ENCODE results near the gene DLL3. TPM values are rescaled to one million over a fixed set of nuclear protein-coding genes. Genes with fewer than 3 reads are reported as not detected.

Gene DLL3
- total RNA-seq, 1 donor: 0.09 TPM

DNA sequence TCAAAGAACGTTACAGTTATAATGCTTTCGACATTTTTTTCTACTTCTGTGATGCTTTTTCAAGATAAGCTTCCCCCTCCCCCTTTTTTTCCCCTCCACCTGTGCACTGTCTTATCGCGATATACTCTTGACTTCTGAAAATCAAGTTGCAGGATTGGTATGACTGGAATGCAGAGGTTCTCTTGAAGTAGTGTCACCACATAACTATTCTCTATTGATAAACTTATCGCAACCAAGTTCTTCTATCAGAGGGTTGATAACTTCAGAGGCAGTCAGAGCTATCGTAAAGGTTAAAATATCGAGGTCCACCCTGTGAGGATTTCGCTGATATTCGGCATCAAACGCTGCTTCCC lies 40.4 kb downstream of the DLL3 start:
- TF ChIP-seq, protein P1, sequence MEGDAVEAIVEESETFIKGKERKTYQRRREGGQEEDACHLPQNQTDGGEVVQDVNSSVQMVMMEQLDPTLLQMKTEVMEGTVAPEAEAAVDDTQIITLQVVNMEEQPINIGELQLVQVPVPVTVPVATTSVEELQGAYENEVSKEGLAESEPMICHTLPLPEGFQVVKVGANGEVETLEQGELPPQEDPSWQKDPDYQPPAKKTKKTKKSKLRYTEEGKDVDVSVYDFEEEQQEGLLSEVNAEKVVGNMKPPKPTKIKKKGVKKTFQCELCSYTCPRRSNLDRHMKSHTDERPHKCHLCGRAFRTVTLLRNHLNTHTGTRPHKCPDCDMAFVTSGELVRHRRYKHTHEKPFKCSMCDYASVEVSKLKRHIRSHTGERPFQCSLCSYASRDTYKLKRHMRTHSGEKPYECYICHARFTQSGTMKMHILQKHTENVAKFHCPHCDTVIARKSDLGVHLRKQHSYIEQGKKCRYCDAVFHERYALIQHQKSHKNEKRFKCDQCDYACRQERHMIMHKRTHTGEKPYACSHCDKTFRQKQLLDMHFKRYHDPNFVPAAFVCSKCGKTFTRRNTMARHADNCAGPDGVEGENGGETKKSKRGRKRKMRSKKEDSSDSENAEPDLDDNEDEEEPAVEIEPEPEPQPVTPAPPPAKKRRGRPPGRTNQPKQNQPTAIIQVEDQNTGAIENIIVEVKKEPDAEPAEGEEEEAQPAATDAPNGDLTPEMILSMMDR (IDR thresholded peaks at IDR 0.05; ENCODE audit: insufficient read depth, low read length): no peak
- peak overlapping the region; percentile 94 for H3K4me3 ChIP-seq (ENCODE audit: low read depth, low read length)
- peak; percentile 53 for DNase-seq (ENCODE audit: low read depth)

DNA sequence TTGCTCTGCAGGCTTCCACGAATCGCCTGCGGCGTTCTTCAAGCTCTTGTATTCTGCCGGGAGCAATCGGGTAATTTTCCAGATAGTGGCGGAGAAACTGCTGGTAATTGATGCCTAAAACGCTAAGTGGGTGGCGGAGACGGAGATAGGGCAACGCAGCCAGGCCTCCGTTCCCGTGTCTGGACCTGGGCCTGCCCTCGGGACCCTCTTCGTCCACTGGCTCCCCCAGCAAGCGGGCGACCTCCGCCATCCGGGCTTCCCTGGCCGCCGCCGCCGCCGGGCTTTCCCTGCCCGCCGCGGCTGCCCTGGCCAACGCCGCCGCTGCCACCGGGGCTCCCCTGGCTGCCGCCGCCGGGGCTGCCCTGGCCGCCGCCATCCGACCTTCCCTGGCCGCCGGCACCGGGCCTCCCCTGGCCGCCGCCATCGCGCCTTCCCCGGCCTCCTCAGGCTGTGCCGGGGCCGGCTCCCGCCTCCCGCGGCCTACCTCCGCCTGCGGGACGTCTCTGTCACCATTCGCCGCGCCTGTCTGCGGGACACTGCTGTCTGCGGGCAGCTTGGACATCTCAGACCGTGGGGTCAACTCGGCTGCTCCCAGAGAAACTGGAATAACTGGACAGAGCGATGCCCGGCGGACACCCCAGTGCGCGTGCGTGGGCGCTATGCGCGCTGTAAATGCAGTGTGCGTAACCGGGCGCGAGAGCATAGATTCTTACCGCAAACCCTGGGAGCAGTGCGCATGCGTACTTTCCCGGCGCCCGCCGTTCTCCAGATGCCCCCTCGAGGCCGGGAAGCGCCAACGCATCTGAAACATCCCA lies 41.0 kb downstream of the DLL3 start, which contains the start of gene EID2:
EID2 (minus strand) TSS at position 644 of the 815 bp plus-strand sequence; CDS start at position 562, 82 bp downstream.
- DNase-seq (ENCODE audit: low read depth): peak; percentile 95
- TF ChIP-seq, protein P1 (IDR thresholded peaks at IDR 0.05; ENCODE audit: insufficient read depth, low read length): peak; percentile 83
- peak within 1 kb of the TSS; percentile 94 for H3K4me3 ChIP-seq (ENCODE audit: low read depth, low read length)

DNA sequence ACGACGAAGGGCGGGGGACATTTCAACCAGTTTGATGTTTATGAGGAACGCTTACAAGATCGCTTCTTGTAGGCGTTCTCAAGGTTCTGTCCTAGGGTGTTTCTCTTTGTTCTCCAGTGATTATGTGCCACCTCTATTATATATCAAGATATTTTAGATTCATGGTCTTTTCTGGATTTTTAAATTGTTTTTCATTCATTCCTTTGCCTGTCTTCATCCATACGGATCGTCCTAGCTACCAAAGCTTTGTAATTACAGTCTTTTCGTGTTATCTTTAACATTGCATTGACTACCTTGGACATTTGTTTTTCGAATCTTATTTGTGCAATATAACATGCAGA lies 41.6 kb downstream of the DLL3 start:
- peak overlapping the region; percentile 35 for H3K4me3 ChIP-seq (ENCODE audit: low read depth, low read length)
- no peak for DNase-seq (ENCODE audit: low read depth)
- TF ChIP-seq, protein P1 (IDR thresholded peaks at IDR 0.05; ENCODE audit: insufficient read depth, low read length): no peak

DNA sequence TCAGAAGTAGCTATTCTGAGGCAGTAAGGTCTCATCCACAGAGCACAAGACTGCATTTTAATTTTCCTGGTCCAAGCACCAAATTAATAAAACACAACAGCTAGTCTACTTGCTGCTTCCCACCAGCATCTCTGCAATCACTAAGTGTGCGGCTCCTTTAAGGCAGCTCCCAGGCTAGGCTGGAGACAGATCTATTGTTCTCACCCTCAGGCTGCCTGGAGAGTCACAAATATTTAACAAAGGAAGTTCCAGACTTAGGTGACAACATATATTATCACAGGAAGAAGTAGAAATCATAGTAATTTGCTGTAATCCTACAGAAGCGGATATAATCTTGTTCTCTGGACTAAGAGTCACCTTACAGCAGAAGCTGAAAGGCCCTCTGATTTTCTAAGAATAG lies 43.5 kb downstream of the DLL3 start:
- DNase-seq (ENCODE audit: low read depth): no peak
- no peak overlapping the region for H3K4me3 ChIP-seq (ENCODE audit: low read depth, low read length)
- TF ChIP-seq, protein P1 (IDR thresholded peaks at IDR 0.05; ENCODE audit: insufficient read depth, low read length): no peak

DNA sequence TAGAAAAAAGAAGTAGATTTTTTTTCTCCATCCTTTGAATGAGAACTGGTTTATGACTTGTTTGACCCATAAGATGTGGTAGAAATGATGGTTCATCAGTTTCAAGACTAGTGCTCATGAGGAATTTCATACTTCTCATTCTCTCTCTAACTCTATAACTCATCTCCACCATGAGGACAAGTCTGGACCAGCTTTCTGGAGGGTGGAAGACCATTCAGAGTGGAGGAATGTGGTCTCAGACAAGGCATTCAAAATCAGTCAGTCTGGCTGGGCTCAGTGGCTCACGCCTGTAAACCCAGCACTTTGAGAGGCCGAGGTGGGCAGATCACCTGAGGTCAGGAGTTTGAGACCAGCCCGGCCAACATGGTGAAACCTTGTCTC lies 44.7 kb downstream of the DLL3 start:
- no peak overlapping the region for H3K4me3 ChIP-seq (ENCODE audit: low read depth, low read length)
- no peak for DNase-seq (ENCODE audit: low read depth)
- TF ChIP-seq, protein P1 (IDR thresholded peaks at IDR 0.05; ENCODE audit: insufficient read depth, low read length): no peak

DNA sequence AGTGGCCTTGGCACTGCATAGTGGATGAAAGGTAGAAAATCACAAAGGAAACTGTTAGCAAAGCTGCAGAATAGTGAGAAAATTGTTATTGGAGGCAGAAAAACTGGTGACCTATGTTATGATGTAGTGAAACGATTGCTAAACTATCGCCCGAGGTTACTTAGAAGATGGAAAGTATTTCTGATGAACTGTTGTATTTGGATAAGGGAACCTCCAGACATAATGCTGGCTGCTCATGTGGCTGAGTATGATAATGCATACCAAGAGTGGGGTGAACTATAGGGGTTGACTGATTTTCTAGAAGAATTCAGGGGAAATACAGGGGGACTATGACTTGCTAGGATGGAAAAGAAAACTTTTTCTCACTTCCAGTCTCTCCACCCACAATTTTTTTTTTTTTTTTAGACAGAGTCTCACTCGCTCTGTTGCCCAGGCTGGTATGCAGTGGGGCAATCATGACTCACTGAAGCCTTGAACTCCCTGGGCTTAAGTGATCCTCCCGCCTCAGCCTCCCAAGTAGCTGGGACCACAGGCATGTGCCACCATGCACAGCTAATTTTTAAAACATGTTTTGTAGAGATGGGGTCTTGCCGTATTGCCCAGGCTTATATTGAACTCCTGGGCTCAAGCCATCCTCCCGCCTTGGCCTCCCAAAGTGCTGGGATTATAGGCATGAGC lies 45.6 kb downstream of the DLL3 start:
- H3K4me3 ChIP-seq (ENCODE audit: low read depth, low read length): no peak overlapping the region
- peak; percentile 15 for DNase-seq (ENCODE audit: low read depth)
- TF ChIP-seq, protein P1 (IDR thresholded peaks at IDR 0.05; ENCODE audit: insufficient read depth, low read length): no peak

Measured in fibroblast of the aortic adventitia (primary cell).